OCI-LY1 (cell line): ENCODE measurements around the gene PSMD1.

ENCODE experiments used
- CTCF ChIP-seq: fragments of 200-600 bp; sonication (generic), shearing (Covaris generic); IDR thresholded peaks from 2 replicates; pipeline ENCODE4 v1.5.1; 2017; ENCODE audit warnings: mild to moderate bottlenecking, antibody characterized with exemption, low read length, moderate library complexity, mixed read lengths
- EZH2 ChIP-seq: fragments of 200-600 bp; sonication (generic), shearing (Covaris generic); IDR thresholded peaks from 2 replicates; pipeline ENCODE4 v1.8.0; 2017; ENCODE audit warnings: borderline replicate concordance, mixed run types, mild to moderate bottlenecking, antibody characterized with exemption, low read length, moderate library complexity, mixed read lengths

DNA sequence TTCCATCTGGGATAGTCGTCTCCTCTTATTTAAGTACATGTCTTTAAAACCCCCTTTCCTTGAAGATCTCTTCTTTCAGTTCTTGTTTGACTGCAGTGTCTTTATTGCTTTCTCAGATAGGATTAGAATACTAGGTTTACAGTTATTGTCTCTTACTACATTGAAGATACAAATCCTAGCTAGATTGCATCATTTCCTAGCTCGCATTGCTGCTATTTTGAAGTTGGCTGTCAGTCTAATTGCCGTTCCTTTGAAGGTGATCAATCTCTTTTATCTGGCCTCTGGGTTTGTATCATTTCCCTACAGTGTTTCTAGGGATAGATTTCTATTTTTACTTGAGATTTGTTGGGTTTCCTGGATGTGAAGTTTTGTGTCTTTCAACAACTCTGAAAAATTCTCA is 162.6 kb downstream of the PSMD1 start:
- TF ChIP-seq CTCF (no peak), EZH2 (no peak)
